ENCODE data around the gene MGAT3. TPM values are rescaled to one million over a fixed set of nuclear protein-coding genes. Genes with fewer than 3 reads are reported as not detected.

The MGAT3 gene
- polyA plus RNA-seq, 1 of the 3 experiments (the other 2 are of a cell fraction), result 0.16 TPM

- peaks cover 0 to 5% of the 10 kb centered on the region in 2 experiments for H3K36me3 ChIP-seq (replicated peaks in 1 of 2; ENCODE audit: control insufficient read depth in 1 of 2, insufficient read depth in 2 of 2, low read length in 1 of 2)
- no peak for TF ChIP-seq MXI1 (IDR thresholded peaks at IDR 0.05; ENCODE audit: low read depth, low read length)
- no peak for TF ChIP-seq FOXM1 (IDR thresholded peaks at IDR 0.05; ENCODE audit: low read depth)
- no peak for TF ChIP-seq USF1 (IDR thresholded peaks at IDR 0.05; ENCODE audit: borderline replicate concordance, low read depth)
- no peak for TF ChIP-seq FOXJ3 (CRISPR knock-in tag; IDR thresholded peaks at IDR 0.05)
- no peak for TF ChIP-seq ZBTB33 (IDR thresholded peaks at IDR 0.05; ENCODE audit: borderline replicate concordance, low read depth)
- no peak for TF ChIP-seq EP300 (IDR thresholded peaks at IDR 0.05; ENCODE audit: borderline replicate concordance in 1 of 2, low read depth in 1 of 2, low read length in 1 of 2)
- no peak overlapping the region for H3K9ac ChIP-seq
- no peak overlapping the region for H2AFZ ChIP-seq (ENCODE audit: low read depth)
- DNase-seq, result no peak
- H3K9me2 ChIP-seq, result no peaks in the 10 kb centered on the region
- H3K4me2 ChIP-seq, result no peak overlapping the region
- no peaks in the 10 kb centered on the region for H4K20me1 ChIP-seq (ENCODE audit: insufficient read depth)
- H3F3A ChIP-seq (replicated peaks; ENCODE audit: insufficient read depth), result no peaks in the 10 kb centered on the region
- CTCF ChIA-PET, result interaction anchor here (0.6 kb wide), 1 partner anchor 19 kb away, joined by 3 read pairs; the partner anchor contains the start of gene TAB1
- no peak overlapping the region for H3K27ac ChIP-seq (ENCODE audit: low read depth in 2 of 2, low read length in 1 of 2)
- no peaks in the 10 kb centered on the region for H3K27me3 ChIP-seq (ENCODE audit: insufficient read depth)
- no peaks in the 10 kb centered on the region; a peak in 1 of 4 replicates for H3K4me1 ChIP-seq (ENCODE audit: control insufficient read depth in 1 of 2, insufficient read depth in 2 of 2, low read depth in 1 of 2, low read length in 1 of 2)
- H3K4me3 ChIP-seq (ENCODE audit: low read depth in 2 of 2, low read length in 1 of 2), result no peak overlapping the region
- H3K79me2 ChIP-seq (ENCODE audit: insufficient read depth), result no peaks in the 10 kb centered on the region
- no CpG with 5 or more reads among the region's 6 CpGs for WGBS (ENCODE audit: low lambda C conversion rate)
- POLR2A ChIA-PET, result no interaction called here
- H3K9me3 ChIP-seq, result no peaks in the 10 kb centered on the region
Observed at GRCh38 chr22:39419096-39419495, 37.7 kb upstream of the MGAT3 start.

- no peak overlapping the region for H3K27ac ChIP-seq (ENCODE audit: low read depth in 2 of 2, low read length in 1 of 2)
- H3K4me2 ChIP-seq, result no peak overlapping the region
- no peaks in the 10 kb centered on the region for H3K27me3 ChIP-seq (ENCODE audit: insufficient read depth)
- ChIA-PET POLR2A (no interaction called here), CTCF (no interaction called here)
- H3K4me3 ChIP-seq (ENCODE audit: low read depth in 2 of 2, low read length in 1 of 2), result no peak overlapping the region
- no peaks in the 10 kb centered on the region; a peak in 1 of 4 replicates for H3K4me1 ChIP-seq (ENCODE audit: control insufficient read depth in 1 of 2, insufficient read depth in 2 of 2, low read depth in 1 of 2, low read length in 1 of 2)
- no peak overlapping the region for H2AFZ ChIP-seq (ENCODE audit: low read depth)
- no peak for DNase-seq
- no peaks in the 10 kb centered on the region for H4K20me1 ChIP-seq (ENCODE audit: insufficient read depth)
- H3F3A ChIP-seq (replicated peaks; ENCODE audit: insufficient read depth), result no peaks in the 10 kb centered on the region
- H3K9me3 ChIP-seq, result no peaks in the 10 kb centered on the region
- no peaks in the 10 kb centered on the region for H3K9me2 ChIP-seq
- no peak overlapping the region for H3K9ac ChIP-seq
- peaks cover 0 to 5% of the 10 kb centered on the region in 2 experiments for H3K36me3 ChIP-seq (replicated peaks in 1 of 2; ENCODE audit: control insufficient read depth in 1 of 2, insufficient read depth in 2 of 2, low read length in 1 of 2)
- H3K79me2 ChIP-seq (ENCODE audit: insufficient read depth), result no peaks in the 10 kb centered on the region
- 94% methylated on average over 3 of the region's 5 CpGs for WGBS (ENCODE audit: low lambda C conversion rate)
- no peak for TF ChIP-seq MAX (IDR thresholded peaks at IDR 0.05; ENCODE audit: low read depth)
- no peak for TF ChIP-seq REST (IDR thresholded peaks at IDR 0.05; ENCODE audit: low read depth, low read length)
- no peak for TF ChIP-seq ELF1 (IDR thresholded peaks at IDR 0.05)
- TF ChIP-seq ZBTB33 (IDR thresholded peaks at IDR 0.05; ENCODE audit: borderline replicate concordance, low read depth), result no peak
- no peak for TF ChIP-seq MXI1 (IDR thresholded peaks at IDR 0.05; ENCODE audit: low read depth, low read length)
- no peak for TF ChIP-seq SMC3 (IDR thresholded peaks at IDR 0.05; ENCODE audit: low read depth, low read length)
- no peak for TF ChIP-seq RCOR1 (IDR thresholded peaks at IDR 0.05; ENCODE audit: low read length)
- TF ChIP-seq EZH2phosphoT487 (IDR thresholded peaks at IDR 0.05; ENCODE audit: borderline replicate concordance, low read depth), result no peak
- no peak for TF ChIP-seq RAD21 (IDR thresholded peaks at IDR 0.05; ENCODE audit: low read length)
- TF ChIP-seq JUND (IDR thresholded peaks at IDR 0.05), result no peak
- TF ChIP-seq PBX3 (IDR thresholded peaks at IDR 0.05), result no peak
- no peak for TF ChIP-seq SIN3A (IDR thresholded peaks at IDR 0.05; ENCODE audit: borderline replicate concordance, low read depth, low read length)
- no peak for TF ChIP-seq USF1 (IDR thresholded peaks at IDR 0.05; ENCODE audit: borderline replicate concordance, low read depth)
- TF ChIP-seq EP300 (IDR thresholded peaks at IDR 0.05; ENCODE audit: borderline replicate concordance in 1 of 2, low read depth in 1 of 2, low read length in 1 of 2), result no peak
Observed at GRCh38 chr22:39419911-39420310, 36.9 kb upstream of the MGAT3 start.

All from SK-N-SH (cell line).